Body of pancreas (tissue), 4 donors: Measurements from ENCODE around the gene DCDC2C. TPM values are rescaled to one million over a fixed set of nuclear protein-coding genes. Genes with fewer than 3 reads are reported as not detected.

Experiments
- ATAC-seq: fragments of 150-250 bp; one replicate; pipeline ENCODE4 v1.9.1; 2016
- DNase-seq, 4 donors: peaks; one replicate each; pipeline ENCODE4 v3.0.0-alpha.2; 2019
- H3K27ac ChIP-seq, 4 donors: fragments of 200-600 bp; sonication (generic); 1 replicate in 3 of 4; 2 replicates in 1 of 4; pipeline versions ENCODE4 v1.5.1 to v1.6.1; 2016 to 2019; ENCODE audit warnings: mild to moderate bottlenecking in 1 of 4, mixed read lengths in 1 of 4, moderate library complexity in 1 of 4
- H3K27me3 ChIP-seq, 2 donors: fragments of 200-600 bp; sonication (generic); one replicate each; pipeline ENCODE4 v1.6.0; 2016; ENCODE audit warnings: mild to moderate bottlenecking in 1 of 2
- H3K36me3 ChIP-seq, 2 donors: fragments of 200-600 bp; sonication (generic); replicated peaks in 1 of 2; 2 replicates each; pipeline ENCODE4 v1.5.1; 2016; ENCODE audit warnings: low read depth in 2 of 2; ENCODE audit not compliant: insufficient read depth in 1 of 2
- H3K4me1 ChIP-seq: fragments of 200-600 bp; sonication (generic); one replicate; pipeline ENCODE4 v1.6.0; 2016
- H3K4me3 ChIP-seq, 2 donors: fragments of 200-600 bp; sonication (generic); 1 replicate in 1 of 2; 2 replicates in 1 of 2; pipeline ENCODE4 v1.5.1; 2016 to 2019
- H3K9me3 ChIP-seq, 3 donors: fragments of 200-600 bp; sonication (generic); 1 replicate in 2 of 3; 2 replicates in 1 of 3; pipeline ENCODE4 v1.5.1; 2016
- POLR2A ChIP-seq, 3 donors: fragments of 450-650 bp; IDR thresholded peaks; one replicate each; pipeline ENCODE4 v1.6.1; 2016; ENCODE audit warnings: antibody characterized with exemption in 3 of 3, mild to moderate bottlenecking in 2 of 3
- WGBS, 2 donors: methylation state at CpG; one replicate each; pipeline ENCODE4 v1.1.5; 2017; 5-methylcytosine and 5-hydroxymethylcytosine counted together
- intact Hi-C: fragments of 100-400 bp; cut with DNase I; formaldehyde crosslinking; loops from one replicate; pipeline ENCODE4 v1.15.1; 2023
- total RNA-seq, 2 donors: library from RNA; depleted of rRNA; stranded (reverse); fragments of >200 nt; gene quantifications; one replicate each; pipeline ENCODE4 v1.1.0, GENCODE V29; 2016
- TF ChIP-seq, protein P1 (sequence below), 7 experiments: fragments of 450-650 bp in 4 of 7; fragments of 200-600 bp in 3 of 7; sonication (generic) in 3 of 7; IDR thresholded peaks; one replicate each; pipeline ENCODE4 v1.5.1; 2016 to 2019; ENCODE audit warnings: antibody characterized with exemption in 7 of 7

DCDC2C gene
- total RNA-seq, 2 donors from 2014 or later, result not detected

DNA sequence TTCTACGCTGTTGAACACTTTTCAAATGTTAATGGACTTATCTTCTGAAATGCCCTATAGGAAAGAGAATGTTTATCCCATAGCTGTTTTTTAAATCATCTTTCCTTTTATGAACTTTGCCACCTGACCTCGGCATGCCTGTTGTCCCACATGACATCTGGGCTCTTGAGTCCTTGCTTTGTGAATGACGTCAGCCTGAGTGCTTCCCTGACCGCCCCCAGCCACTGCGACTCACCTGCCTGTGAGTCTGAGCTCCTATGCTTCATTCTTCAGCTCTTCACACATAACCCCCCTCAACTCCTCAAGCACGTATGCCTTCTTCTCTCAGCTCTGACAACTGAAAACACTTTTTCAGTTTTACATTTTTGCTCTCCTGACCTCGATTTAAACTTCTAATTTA is 166.8 kb downstream of the DCDC2C start:
- Histone ChIP-seq H3K4me3 (no peak overlapping the region), H3K27ac (no peak overlapping the region), H3K27me3 (no peaks in the 10 kb centered on the region), H3K4me1 (no peaks in the 10 kb centered on the region), H3K36me3 (no peaks in the 10 kb centered on the region), H3K9me3 (no peaks in the 10 kb centered on the region)
- no peak for TF ChIP-seq POLR2A (IDR thresholded peaks at IDR 0.05)
- TF ChIP-seq, protein P1, sequence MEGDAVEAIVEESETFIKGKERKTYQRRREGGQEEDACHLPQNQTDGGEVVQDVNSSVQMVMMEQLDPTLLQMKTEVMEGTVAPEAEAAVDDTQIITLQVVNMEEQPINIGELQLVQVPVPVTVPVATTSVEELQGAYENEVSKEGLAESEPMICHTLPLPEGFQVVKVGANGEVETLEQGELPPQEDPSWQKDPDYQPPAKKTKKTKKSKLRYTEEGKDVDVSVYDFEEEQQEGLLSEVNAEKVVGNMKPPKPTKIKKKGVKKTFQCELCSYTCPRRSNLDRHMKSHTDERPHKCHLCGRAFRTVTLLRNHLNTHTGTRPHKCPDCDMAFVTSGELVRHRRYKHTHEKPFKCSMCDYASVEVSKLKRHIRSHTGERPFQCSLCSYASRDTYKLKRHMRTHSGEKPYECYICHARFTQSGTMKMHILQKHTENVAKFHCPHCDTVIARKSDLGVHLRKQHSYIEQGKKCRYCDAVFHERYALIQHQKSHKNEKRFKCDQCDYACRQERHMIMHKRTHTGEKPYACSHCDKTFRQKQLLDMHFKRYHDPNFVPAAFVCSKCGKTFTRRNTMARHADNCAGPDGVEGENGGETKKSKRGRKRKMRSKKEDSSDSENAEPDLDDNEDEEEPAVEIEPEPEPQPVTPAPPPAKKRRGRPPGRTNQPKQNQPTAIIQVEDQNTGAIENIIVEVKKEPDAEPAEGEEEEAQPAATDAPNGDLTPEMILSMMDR (IDR thresholded peaks at IDR 0.05), result no peak
- no peak for ATAC-seq
- intact Hi-C loops, result no loop called here
- WGBS, 2 donors, result 44 to 55% methylated on average over 7 of the region's 7 CpGs
- no peak for DNase-seq

DNA sequence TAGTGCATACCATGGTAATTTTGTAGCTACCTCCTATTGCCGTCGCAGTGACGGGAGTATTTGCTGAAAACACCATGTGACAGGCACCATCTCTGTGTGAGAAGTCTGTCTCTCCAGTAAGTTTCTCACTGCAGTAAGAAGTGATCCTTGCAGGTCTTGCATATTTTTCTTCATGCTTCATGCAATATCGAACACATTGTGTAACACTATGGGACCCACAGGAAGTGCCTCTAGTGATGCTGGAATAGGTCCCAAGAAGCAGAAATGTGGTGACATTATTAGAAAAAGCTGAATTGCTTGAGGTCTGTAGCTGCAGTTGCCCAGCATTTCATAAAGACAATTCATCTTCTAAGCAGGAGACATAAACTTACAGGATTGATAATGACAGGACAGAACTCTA is 167.6 kb downstream of the DCDC2C start:
- WGBS, 2 donors, result 64 to 81% methylated on average over 4 of the region's 4 CpGs
- no peak overlapping the region for H3K4me3 ChIP-seq

DNA sequence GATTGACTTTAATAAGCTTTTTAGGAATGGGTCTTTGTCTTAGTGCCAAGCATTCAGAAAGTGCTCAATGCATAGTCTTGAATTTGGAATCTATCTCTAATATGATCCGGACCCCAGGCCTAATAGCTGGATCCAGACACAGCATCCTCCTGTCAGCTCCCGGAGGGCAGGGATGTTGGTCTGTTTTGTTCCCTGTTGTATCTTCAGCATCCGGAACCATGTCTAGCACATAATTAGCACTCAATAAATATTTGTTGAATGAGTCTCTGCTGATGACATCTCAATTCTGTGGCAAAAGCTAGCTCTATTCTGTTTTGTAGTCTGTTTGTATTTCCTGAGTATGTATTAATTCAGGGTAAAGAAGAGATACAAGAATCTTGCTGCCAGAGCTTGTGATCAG is 169.1 kb downstream of the DCDC2C start:
- 76 to 77% methylated on average over 3 of the region's 3 CpGs for WGBS, 2 donors
- DNase-seq, result no peak
- intact Hi-C loops, result no loop called here

More for the DNA sequence above, 167.6 kb downstream of the DCDC2C start:
- intact Hi-C loops, result no loop called here
- Histone ChIP-seq H3K27me3 (no peaks in the 10 kb centered on the region), H3K9me3 (no peaks in the 10 kb centered on the region), H3K27ac (no peak overlapping the region), H3K4me1 (no peaks in the 10 kb centered on the region), H3K36me3 (no peaks in the 10 kb centered on the region)
- DNase-seq, result no peak
- TF ChIP-seq POLR2A (IDR thresholded peaks at IDR 0.05), result no peak
- TF ChIP-seq, protein P1 (IDR thresholded peaks at IDR 0.05), result no peak
- ATAC-seq, result no peak

DNA sequence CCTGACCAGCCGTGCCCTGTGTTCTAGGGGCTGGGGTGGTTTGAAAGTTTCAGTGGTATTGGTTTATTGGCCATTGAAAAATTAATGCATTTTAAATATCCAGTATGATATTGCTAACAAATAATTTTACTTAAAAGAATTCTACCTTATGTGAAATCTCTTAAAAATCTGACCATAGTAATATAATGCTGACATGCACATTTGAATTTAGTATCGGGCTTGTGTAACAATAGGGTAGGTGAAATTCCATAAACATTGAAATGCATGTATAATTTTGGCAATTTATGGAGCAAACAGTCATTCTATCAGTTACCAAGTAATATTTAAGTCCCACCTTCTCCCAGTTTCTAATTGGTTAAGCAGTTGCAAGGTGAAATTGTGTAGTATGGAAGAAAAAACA is 170.5 kb downstream of the DCDC2C start:
- H3K27me3 ChIP-seq, result no peaks in the 10 kb centered on the region
- ATAC-seq (no peak), DNase-seq (no peak)
- H3K9me3 ChIP-seq, result no peaks in the 10 kb centered on the region
- intact Hi-C loops, result no loop called here
- H3K4me3 ChIP-seq, result no peak overlapping the region
- no peaks in the 10 kb centered on the region for H3K4me1 ChIP-seq
- TF ChIP-seq, protein P1 (IDR thresholded peaks at IDR 0.05), result no peak
- no peaks in the 10 kb centered on the region for H3K36me3 ChIP-seq
- H3K27ac ChIP-seq, result no peak overlapping the region
- 62 to 73% methylated on average over 2 of the region's 2 CpGs for WGBS, 2 donors

More for the DNA sequence above, 169.1 kb downstream of the DCDC2C start:
- Histone ChIP-seq H3K27me3 (no peaks in the 10 kb centered on the region), H3K4me1 (no peaks in the 10 kb centered on the region), H3K27ac (no peak overlapping the region), H3K36me3 (no peaks in the 10 kb centered on the region), H3K4me3 (no peak overlapping the region), H3K9me3 (no peaks in the 10 kb centered on the region)
- no peak for ATAC-seq
- TF ChIP-seq POLR2A (IDR thresholded peaks at IDR 0.05), result no peak
- TF ChIP-seq, protein P1 (IDR thresholded peaks at IDR 0.05), result no peak

DNA sequence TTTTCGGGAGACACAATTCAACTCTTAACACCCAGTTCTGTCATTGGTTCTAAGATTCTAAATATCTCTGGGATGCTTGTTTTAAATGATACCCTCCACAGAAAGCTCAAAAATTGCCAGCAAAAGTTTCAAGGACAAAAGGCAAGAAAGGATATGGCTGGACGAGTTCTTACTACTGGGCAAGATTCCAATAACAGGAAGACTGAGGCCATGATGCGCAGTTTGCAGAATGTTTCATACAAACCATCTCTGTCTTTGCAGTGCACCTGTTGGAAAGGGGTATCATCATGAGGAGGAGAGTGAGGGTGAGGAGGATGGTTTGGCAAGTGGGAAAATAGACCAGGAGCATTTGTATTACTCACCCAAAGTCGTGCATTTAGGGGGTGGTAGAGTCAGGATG is 172.8 kb downstream of the DCDC2C start:
- ATAC-seq, result no peak
- 50 to 68% methylated on average over 4 of the region's 4 CpGs for WGBS, 2 donors
- H3K4me1 ChIP-seq, result no peaks in the 10 kb centered on the region
- intact Hi-C loops, result no loop called here
- no peak for DNase-seq
- no peak overlapping the region for H3K4me3 ChIP-seq
- TF ChIP-seq, protein P1 (IDR thresholded peaks at IDR 0.05), result no peak
- TF ChIP-seq POLR2A (IDR thresholded peaks at IDR 0.05), result no peak
- no peaks in the 10 kb centered on the region for H3K27me3 ChIP-seq
- H3K27ac ChIP-seq, result no peak overlapping the region
- no peaks in the 10 kb centered on the region for H3K9me3 ChIP-seq
- no peaks in the 10 kb centered on the region for H3K36me3 ChIP-seq
